ENCODE results near the gene TMCC2. TPM values are rescaled to one million over a fixed set of nuclear protein-coding genes. Genes with fewer than 3 reads are reported as not detected.

TMCC2 gene
- total RNA-seq, 2 experiments from 2014 or later = 11.4 to 11.8 TPM

DNA sequence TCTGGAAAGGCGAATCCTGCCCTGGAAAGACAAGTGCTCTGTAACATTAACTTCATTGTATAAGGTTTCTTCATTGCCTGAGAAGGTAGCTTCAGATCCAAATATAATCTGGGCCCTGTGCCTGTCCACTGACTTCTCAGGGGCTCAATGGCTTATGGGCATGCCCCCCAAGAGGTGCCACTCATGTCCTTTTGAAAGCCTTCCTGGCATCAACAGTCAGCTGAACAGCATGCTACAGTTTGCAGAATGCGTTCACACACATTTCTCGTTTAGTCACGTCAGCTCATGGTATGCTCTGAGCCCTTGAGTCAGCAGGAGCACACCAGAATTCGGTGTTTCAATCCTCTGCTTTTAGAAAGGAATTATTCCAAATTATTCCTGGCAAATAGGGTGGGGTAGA lies 23.8 kb downstream of the TMCC2 start:
- CTCF ChIA-PET = interaction anchor here (1.1 to 2.6 kb wide), 3 partner anchors 13 to 22 kb away, joined by 3 to 8 read pairs (median 4); no protein-coding TSS in a partner anchor
- POLR2A ChIA-PET = no interaction called here

DNA sequence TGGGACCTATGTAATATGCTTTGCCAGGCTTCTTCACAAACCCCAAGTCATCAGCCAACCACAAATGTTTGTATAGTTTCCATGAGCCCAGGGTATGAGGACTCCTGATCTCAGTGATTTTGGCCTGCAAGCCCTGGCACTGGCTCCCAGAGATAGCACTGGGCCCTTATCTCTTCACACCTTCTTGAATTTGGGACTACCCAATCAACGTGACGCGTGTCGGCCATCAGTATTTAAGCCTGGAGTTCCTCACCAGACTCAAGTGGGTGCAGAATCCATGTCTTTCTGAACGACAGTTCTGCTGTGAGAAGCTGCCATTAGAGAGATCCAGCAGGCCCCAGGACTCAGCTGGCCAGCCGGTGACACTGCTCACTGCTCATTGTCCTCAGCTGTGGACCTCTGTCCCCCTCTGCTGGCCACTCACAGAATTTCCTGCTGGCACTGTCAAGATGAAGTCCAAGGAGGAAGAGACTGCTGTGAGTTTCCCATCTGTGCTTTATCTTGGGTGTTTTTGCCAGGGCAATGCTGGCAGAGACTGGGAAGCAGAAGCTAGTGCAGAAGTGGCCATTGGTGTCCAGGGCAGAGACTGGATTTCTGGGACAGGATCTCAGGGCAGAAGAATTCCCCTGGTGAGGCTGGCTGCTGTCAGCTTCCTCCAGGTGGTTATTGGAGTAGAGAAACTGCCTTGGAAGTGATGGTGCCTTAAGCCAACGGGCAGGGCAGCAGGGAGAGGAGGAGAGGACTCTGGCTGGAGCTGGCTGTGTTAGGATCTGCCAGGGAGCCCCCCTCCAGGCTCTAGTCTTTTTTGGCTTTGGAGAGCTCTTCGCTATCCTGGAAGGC lies 28.4 kb downstream of the TMCC2 start:
- ChIA-PET POLR2A (interaction anchor here (1.4 kb wide), 1 partner anchor 28 kb away, joined by 4 read pairs; no protein-coding TSS in a partner anchor), CTCF (interaction anchor here (0.6 to 6.0 kb wide), 27 partner anchors 9 to 268 kb away, joined by 3 to 72 read pairs (median 4); partner anchors contain the start of gene TMCC2)

DNA sequence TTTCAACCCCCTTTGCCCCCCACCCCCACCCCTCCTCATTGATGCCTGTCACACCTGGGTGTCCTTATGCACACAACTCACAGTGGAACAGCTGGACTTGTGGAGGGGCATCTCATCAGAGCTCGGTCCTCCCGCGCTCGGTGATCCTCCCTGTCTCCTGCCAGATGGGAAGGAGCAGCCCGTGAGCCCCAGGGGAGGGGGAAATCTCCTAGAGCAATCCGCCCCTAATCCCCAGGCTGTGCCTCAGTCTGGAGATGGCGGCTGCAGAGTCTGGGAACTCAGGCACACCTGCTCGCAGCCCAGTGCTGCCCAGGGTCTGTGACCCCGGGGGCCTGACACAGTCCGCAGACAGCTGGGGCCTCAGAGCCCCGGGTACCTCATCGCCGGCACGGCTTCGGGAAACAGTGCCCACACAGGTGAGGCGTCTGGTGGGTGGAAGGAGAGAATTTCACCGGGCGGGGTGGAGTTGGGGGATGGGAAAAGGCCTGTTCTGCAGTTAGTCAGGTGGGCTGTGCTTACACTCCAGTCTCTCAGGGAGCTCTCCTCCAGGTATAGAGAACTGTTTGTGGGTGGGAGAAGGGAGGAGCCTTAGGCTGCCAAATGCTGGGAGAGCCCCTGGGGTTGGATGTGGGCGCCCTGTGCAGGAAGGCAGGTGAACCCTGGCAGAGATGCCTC lies 29.3 kb downstream of the TMCC2 start:
- ChIA-PET CTCF (interaction anchor here (0.6 to 6.0 kb wide), 21 partner anchors 8 to 268 kb away, joined by 3 to 72 read pairs (median 5); partner anchors contain the start of gene TMCC2), POLR2A (interaction anchor here (1.4 kb wide), 1 partner anchor 28 kb away, joined by 4 read pairs; no protein-coding TSS in a partner anchor)

DNA sequence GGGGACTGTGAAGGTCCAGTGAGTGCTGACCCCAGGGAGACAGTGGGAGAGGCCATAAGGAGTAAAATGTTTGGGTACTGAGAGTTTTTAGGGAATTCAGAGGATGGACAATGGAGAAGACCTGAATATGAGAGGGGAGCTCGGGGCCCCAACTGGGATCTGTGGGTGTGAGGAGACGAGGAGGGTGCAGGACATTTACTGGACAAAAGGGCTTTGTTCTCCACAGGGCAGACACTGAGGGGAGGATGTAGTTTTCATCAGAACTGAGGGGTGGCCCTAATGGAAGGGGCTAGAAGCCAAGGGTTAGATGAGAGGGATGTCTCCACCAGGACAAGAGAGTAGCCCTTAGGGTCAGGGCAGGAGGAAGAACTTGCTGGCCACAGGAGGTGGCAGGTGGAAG lies 30.0 kb downstream of the TMCC2 start:
- CTCF ChIA-PET = interaction anchor here (0.6 to 6.0 kb wide), 7 partner anchors 16 to 269 kb away, joined by 3 to 72 read pairs (median 4); partner anchors contain the start of gene TMCC2
- POLR2A ChIA-PET = no interaction called here

DNA sequence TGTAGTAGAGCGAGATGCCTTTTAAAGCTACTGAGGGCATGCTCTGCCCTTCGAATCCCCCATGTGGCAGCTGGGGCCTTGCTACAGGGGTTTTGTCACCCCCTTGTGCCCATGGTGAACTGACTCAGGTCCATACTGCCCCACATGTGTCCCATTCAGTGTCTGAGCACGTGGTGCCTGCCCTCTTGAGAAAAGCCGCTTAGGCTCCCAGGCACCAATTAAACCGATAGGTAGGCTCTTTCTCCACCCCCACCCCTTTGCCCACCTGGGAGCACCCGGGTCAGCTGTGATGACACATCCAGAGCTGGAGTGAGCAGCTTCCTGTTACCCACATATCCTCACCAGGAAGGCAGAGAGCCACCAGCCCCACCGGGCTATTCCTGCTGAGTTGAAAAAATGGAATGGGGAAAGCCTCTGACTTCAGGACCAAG lies 30.5 kb downstream of the TMCC2 start:
- CTCF ChIA-PET = interaction anchor here (0.6 to 6.0 kb wide), 5 partner anchors 15 to 269 kb away, joined by 3 to 72 read pairs (median 4); partner anchors contain the start of genes NUAK2 and TMCC2
- POLR2A ChIA-PET = no interaction called here

DNA sequence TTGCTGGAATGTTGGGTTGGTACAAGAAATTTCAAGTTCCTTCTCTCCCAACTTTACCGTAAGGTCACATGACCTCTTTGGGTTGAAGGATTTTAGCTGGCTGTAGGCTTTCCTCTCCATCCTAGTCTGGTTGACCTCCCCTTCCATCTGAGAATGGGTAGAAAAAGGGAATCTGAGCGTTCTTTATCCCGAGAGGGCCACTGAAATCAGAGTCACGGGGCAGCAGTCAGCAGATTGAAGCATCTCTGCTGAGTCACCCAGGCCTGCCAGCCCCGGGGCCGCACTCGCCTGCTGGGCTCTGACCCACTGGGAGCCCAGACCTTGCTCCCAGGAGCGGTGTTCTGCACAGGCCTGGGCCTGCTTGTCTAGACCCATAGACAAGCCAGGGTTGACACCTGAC lies 31.0 kb downstream of the TMCC2 start:
- ChIA-PET CTCF (interaction anchor here (0.6 to 6.0 kb wide), 5 partner anchors 19 to 318 kb away, joined by 3 to 72 read pairs (median 3); partner anchors contain the start of genes NUAK2 and TMCC2), POLR2A (no interaction called here)

DNA sequence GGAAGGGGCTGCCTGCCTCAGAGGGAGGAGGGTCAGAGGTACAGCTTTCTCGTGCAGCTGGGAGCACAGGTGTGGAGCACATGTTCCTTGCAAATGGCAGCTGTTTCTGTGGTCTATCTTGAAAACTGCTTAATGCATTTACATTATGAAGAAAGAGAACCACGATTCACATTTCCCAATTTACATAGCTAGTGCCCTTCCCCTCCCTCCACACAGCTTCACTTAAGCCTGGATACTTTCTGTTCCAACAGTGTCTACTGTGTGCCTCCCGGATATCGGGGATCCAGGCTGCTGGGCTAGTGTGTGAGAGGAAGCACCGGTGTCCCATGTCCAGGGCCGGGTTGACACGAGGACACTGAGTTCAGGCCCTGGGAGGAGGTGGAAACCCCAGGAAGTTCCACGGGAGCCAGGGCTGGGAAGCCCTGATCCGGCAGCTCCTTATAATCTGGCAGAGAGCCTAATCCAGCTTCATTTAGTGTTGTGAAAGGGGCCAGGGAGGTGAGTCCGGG lies 31.6 kb downstream of the TMCC2 start:
- CTCF ChIA-PET = interaction anchor here (1.0 to 6.0 kb wide), 5 partner anchors 14 to 318 kb away, joined by 3 to 72 read pairs (median 8); partner anchors contain the start of gene TMCC2
- POLR2A ChIA-PET = no interaction called here

DNA sequence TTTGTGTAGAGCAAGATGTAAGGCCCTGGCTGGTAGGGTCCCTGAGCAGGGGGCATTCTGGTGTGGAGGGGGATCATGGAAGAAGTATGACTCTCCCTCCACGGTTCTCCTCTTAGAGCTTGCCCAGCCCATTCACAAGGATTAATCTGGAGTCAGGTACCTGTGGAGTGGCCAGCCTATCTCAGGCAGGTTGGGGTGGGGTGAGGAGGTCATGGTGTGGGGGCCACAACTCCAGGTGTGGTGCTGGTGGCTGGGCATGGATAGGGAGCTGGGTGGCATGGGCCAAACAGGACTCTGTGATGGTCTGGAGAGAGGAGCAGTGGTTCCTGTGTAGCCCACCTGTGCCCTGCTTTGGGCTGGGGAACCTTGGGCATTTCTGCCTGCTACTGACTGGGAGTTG lies 32.3 kb downstream of the TMCC2 start:
- ChIA-PET POLR2A (no interaction called here), CTCF (interaction anchor here (0.9 to 3.1 kb wide), 7 partner anchors 13 to 319 kb away, joined by 3 to 9 read pairs (median 6); partner anchors contain the start of gene TMCC2)

DNA sequence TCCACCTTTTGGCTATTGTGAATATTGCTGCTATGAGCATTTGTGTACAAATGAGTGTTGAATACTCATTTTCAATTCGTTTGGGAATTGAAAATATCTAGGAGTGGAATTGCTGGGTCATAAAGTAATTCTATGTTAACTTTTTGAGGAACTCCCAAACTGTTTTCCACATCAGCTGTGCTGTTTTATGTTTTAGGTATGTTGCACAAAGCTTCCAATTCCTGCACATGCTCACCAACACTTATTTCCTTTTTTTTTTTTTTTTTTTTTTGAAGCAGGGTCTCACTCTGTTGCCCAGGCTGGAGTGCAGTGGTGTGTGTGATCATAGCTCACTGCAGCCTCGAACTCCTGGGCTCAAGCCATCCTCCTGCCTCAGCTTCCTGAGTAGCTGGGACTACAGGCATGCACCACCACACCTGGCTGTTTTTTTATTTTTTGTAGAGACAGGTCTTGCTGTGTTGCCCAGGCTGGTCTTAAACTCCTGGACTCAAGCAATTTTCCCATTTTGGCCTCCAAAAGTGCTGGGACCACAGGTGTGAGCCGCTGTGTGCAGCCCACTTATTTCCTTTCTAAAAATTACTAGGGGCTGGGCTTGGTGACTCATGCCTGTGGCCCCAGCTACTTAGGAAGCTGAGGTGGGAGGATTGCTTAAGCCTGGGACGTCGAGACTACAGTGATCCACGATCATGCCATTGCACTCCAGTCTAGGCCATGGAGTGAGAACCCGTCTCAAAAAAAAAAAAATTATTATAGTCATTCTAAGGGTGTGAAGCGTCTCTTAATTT lies 33.4 kb downstream of the TMCC2 start:
- ChIA-PET POLR2A (no interaction called here), CTCF (interaction anchor here (1.0 to 3.1 kb wide), 7 partner anchors 12 to 75 kb away, joined by 3 to 9 read pairs (median 7); partner anchors contain the start of gene TMCC2)

DNA sequence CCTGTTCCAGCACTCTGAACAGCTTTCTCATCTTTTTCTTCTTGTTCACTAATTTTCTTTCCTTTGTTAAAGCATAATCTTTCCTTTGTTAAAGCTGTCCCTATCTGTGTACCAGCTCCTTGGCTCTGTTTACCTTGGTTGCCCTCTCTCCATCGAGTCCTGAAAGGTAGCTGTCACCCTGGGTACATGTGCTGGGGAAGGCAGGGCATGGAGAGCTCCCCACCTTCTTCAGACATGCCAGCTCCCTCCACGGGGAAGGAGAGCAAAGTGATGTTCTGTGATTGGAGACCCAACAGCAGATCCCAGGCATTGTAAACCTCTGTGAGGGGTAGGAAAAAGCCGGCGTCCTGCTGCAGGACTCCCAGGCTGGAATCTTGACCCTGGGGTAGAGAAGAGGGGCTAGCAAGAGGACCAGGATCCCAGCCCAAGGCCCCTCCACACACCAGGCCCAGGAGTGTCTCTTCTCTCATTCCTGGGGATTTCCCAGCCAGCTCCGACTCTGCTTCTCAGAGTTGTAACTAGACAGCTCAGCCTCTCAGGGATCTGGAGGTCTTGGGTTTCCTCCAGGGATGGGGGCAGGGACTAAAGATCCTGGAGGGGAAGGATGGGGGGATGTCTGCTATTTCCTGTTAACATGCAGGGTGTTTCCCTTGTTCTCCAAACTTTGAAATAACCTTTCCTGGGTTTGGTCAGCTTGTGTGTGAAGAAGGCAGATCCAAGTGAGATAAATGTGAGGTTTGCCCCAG lies 34.4 kb downstream of the TMCC2 start:
- ChIA-PET POLR2A (no interaction called here), CTCF (interaction anchor here (2.4 to 3.1 kb wide), 2 partner anchors 12 to 33 kb away, joined by 8 to 9 read pairs; no protein-coding TSS in a partner anchor)

DNA sequence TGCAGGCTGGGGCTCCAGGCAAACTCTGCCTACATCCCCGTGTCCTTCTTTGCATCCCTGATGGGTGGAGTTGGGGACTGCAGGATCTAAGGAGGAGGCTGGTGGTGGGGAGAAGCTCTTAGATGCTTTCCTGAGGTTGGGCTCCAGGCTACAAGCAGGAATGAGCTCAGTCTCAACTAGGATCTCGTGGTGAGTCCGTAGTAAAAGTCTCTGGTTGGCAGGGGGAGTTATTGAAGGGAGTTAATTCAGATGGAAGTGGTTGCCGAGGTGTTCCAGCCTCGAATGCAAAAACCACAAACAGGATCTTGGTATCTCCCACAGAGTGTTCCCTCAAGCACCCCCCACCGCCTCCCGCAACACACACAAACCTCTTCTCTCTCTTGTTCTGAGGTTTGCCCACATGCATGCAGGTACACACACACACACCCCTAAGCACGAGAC lies 35.0 kb downstream of the TMCC2 start:
- CTCF ChIA-PET = interaction anchor here (2.4 kb wide), 1 partner anchor 11 kb away, joined by 8 read pairs; no protein-coding TSS in a partner anchor
- POLR2A ChIA-PET = no interaction called here

DNA sequence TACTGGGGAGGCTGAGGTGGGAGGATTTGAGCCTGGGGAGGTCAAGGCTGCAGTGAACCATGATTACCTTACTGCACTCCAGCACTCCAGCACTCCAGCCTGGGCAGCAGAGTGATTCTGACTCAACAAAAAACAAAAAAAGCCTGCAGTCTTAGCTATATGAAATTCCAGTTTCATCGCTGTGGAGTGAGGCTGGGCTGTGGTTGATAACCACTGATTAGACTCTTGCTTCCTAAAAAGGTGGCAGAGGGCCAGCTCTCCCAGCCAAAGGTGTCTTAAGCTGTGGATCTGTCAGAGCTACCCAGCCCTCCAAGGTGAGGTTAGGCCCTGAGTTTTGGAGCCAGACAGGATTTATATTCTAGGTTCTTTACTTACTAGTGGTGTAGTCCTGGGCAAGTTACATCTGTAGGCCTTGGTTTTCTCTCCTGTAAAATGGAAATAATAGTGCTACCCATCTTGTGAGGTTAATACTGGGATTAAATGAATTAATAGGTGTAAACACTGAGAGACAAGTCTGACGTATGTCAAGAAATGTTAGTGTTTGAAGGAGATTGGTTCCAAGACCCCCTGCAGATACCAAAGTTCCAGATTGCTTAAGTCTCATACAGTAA lies 35.9 kb downstream of the TMCC2 start:
- POLR2A ChIA-PET = no interaction called here
- CTCF ChIA-PET = interaction anchor here (0.6 to 2.4 kb wide), 4 partner anchors 10 to 34 kb away, joined by 3 to 8 read pairs (median 3); no protein-coding TSS in a partner anchor

DNA sequence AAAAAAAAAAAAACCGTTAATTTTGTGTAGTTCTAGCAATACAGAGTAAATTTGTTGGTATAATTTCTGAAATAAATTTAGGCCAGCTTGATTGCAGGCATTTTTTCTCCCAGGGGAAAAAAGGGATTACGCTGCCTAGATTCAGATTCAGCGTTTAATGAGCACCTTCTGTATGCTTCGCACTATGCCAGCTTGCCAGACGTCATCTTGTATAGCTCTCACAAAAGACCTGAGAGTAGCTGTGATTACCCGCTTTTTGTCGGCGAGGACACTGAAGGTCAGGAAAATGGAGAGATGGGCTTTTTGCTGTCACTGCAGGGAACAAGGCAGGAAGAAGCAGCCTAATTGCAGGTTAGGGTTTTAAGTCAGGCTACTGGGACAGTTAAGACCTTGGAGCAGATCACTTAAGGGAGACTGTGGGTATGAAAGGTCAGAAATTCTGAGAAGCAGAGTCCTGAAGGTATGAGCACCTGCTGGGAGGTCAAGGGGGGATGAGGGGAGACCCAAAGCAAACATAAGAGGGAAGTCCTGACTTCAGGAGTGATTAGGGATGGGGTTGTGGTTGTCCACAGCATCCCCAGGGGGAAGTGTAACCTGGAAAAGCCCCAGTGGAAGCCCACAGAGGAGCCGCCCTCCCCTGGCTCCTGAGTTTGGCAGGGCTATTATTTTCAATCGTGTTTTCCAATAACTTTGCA lies 39.0 kb downstream of the TMCC2 start:
- ChIA-PET CTCF (interaction anchor here (0.8 kb wide), 1 partner anchor 219 kb away, joined by 4 read pairs; no protein-coding TSS in a partner anchor), POLR2A (no interaction called here)

DNA sequence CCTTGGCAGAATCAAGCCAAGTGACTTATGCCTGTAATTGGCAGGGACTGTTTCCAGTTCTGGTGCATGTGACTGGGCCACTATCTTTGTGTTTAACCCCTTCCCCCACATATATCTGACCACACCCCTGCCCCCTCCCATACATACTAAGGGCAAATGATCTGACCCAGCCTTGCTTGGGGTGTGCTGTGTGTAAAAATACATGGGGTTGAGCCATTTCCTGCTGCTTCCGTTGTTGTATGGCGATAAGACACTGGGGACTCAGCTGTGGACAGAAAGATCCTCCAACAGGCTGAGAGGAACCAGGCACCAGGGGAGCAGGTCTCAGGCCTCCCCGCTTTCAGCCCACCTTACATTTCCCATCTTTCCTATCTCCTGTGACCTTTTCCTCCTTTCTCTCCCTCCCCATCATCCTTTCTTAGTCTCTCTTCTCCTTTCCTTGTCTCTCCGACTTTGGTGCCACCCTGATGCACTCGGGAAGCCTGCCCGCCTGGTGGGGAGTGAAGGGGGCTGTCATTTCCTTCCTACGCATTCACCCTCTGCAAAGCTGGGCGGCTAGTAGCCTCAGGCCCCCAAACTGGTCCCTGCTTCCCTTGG lies 39.7 kb downstream of the TMCC2 start:
- POLR2A ChIA-PET = no interaction called here
- CTCF ChIA-PET = no interaction called here

DNA sequence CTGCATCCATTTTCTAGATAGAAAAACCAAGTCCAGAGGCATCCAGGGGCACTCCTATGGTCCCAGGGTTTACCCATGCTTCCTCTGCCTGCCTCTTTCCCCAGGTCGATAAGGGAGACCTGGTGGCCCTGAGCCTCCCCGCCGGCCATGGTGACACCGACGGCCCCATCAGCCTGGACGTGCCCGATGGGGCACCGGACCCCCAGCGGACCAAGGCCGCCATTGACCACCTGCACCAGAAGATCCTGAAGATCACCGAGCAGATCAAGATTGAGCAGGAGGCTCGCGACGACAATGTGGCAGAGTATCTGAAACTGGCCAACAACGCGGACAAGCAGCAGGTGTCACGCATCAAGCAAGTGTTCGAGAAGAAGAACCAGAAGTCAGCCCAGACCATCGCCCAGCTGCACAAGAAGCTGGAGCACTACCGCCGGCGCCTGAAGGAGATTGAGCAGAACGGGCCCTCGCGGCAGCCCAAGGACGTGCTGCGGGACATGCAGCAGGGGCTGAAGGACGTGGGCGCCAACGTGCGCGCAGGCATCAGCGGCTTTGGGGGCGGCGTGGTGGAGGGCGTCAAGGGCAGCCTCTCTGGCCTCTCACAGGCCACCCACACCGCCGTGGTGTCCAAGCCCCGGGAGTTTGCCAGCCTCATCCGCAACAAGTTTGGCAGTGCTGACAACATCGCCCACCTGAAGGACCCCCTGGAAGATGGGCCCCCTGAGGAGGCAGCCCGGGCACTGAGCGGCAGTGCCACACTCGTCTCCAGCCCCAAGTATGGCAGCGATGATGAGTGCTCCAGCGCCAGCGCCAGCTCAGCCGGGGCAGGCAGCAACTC lies 41.3 kb downstream of the TMCC2 start:
- POLR2A ChIA-PET = no interaction called here
- CTCF ChIA-PET = interaction anchor here (21.8 kb wide), 1 partner anchor 55 kb away, joined by 489 read pairs; the partner anchor contains the start of gene NUAK2

DNA sequence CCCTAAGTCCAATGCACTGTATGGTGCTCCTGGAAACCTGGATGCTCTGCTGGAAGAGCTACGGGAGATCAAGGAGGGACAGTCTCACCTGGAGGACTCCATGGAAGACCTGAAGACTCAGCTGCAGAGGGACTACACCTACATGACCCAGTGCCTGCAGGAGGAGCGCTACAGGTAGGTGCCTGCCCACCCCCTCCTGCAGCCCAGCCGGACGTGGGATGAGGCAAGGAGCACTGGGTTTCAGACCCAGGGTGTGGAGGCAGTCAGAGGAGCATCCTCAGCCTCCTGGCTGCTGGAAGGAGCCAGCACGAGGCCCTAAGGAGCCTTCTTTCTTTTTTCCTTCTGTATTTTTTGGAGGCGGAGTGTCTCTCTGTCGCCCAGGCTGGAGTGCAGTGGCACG lies 42.0 kb downstream of the TMCC2 start:
- ChIA-PET POLR2A (no interaction called here), CTCF (interaction anchor here (0.9 to 21.8 kb wide), 3 partner anchors 54 to 85 kb away, joined by 3 to 489 read pairs (median 28); partner anchors contain the start of gene NUAK2)

Data from activated CD8-positive, alpha-beta memory T cell treated with anti-CD3 and anti-CD28 coated beads for 36 hours (primary cell).